ENCODE data around the gene MRNIP. TPM values are rescaled to one million over a fixed set of nuclear protein-coding genes. Genes with fewer than 3 reads are reported as not detected.

The MRNIP gene
- total RNA-seq, 1 experiment from 2014 or later = 31.1 TPM

- H3K9ac ChIP-seq (ENCODE audit: extremely low read depth, insufficient read length, low read length) = no peak overlapping the region
- no peak overlapping the region for H2AFZ ChIP-seq (ENCODE audit: low read length)
- no peak overlapping the region for H2BK15ac ChIP-seq (ENCODE audit: low read depth, low read length)
- H3K27me3 Mint-ChIP-seq (ENCODE audit: low read depth) = peaks cover 4% of the 10 kb centered on the region
- H3K4ac ChIP-seq (ENCODE audit: low read depth, low read length) = no peak overlapping the region
- no peaks in the 10 kb centered on the region; the same call in 1 of the 2 replicates for H3K79me2 ChIP-seq (ENCODE audit: insufficient read depth, low read length)
- H4K8ac ChIP-seq (replicated peaks; ENCODE audit: insufficient read length, low read depth, low read length) = no peak overlapping the region
- H3K14ac ChIP-seq (ENCODE audit: insufficient read depth, low read length) = no peak overlapping the region; the same call in 1 of the 2 replicates
- H3K23ac ChIP-seq (ENCODE audit: insufficient read length, low read depth, low read length) = no peak overlapping the region
- H3K36me3 Mint-ChIP-seq (ENCODE audit: insufficient read depth in 1 of 3, low read depth in 3 of 3) = peaks cover 21 to 45% (median 38%) of the 10 kb centered on the region in 3 experiments; a peak in 6 of 7 replicates
- no peak overlapping the region for H4K91ac ChIP-seq (ENCODE audit: insufficient read length, low read depth, low read length)
- peaks cover 5% of the 10 kb centered on the region for H3K79me1 ChIP-seq (ENCODE audit: insufficient read depth, low read depth, low read length, poor library complexity, severe bottlenecking)
- H3K4me1 Mint-ChIP-seq = peaks cover 33 to 39% of the 10 kb centered on the region in 2 experiments
- H3K18ac ChIP-seq (ENCODE audit: insufficient read length, low read depth, low read length) = no peak overlapping the region
- no CpG with 5 or more reads among the region's 67 CpGs for WGBS (ENCODE audit: extremely low coverage, insufficient read length, low lambda C conversion rate)
- DNase-seq = peak; percentile 88
- H3K56ac ChIP-seq (ENCODE audit: insufficient read length, low read depth, low read length) = no peak overlapping the region
- H3K9me3 Mint-ChIP-seq = no peaks in the 10 kb centered on the region
- H3K9me3 ChIP-seq (ENCODE audit: control insufficient read depth, low read depth, low read length) = no peaks in the 10 kb centered on the region
- H2BK20ac ChIP-seq (ENCODE audit: low read depth, low read length, poor library complexity, severe bottlenecking) = no peak overlapping the region
- TF ChIP-seq, protein P1, sequence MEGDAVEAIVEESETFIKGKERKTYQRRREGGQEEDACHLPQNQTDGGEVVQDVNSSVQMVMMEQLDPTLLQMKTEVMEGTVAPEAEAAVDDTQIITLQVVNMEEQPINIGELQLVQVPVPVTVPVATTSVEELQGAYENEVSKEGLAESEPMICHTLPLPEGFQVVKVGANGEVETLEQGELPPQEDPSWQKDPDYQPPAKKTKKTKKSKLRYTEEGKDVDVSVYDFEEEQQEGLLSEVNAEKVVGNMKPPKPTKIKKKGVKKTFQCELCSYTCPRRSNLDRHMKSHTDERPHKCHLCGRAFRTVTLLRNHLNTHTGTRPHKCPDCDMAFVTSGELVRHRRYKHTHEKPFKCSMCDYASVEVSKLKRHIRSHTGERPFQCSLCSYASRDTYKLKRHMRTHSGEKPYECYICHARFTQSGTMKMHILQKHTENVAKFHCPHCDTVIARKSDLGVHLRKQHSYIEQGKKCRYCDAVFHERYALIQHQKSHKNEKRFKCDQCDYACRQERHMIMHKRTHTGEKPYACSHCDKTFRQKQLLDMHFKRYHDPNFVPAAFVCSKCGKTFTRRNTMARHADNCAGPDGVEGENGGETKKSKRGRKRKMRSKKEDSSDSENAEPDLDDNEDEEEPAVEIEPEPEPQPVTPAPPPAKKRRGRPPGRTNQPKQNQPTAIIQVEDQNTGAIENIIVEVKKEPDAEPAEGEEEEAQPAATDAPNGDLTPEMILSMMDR (conservative IDR thresholded peaks at IDR 0.05) = peak; percentile 84
- no peak overlapping the region for H3K4me2 ChIP-seq (ENCODE audit: insufficient read depth, insufficient read length, low read length)
- H3K4me1 ChIP-seq (ENCODE audit: insufficient read depth, low read length) = no peaks in the 10 kb centered on the region
- H3K27ac Mint-ChIP-seq = peak overlapping the region in 1 of 3 experiments; percentile 85; a peak in 1 of 7 replicates
- no peak overlapping the region for H4K5ac ChIP-seq (ENCODE audit: insufficient read length, low read depth, low read length)
- no peak overlapping the region for H2BK120ac ChIP-seq (ENCODE audit: low read depth, low read length, poor library complexity, severe bottlenecking)
- H3K23me2 ChIP-seq (ENCODE audit: insufficient read length, low read depth, low read length, poor library complexity, severe bottlenecking) = peaks cover 5% of the 10 kb centered on the region
- no peak overlapping the region for H2BK12ac ChIP-seq (ENCODE audit: insufficient read length, low read depth, low read length)
- no peak overlapping the region for H2AK5ac ChIP-seq (ENCODE audit: insufficient read length, low read length)
- no peak overlapping the region for H2BK5ac ChIP-seq (ENCODE audit: insufficient read length, low read length)
- H3K27me3 ChIP-seq (ENCODE audit: insufficient read depth, low read length) = no peaks in the 10 kb centered on the region
- H3K4me3 Mint-ChIP-seq = peak overlapping the region in 1 of 2 experiments; percentile 6; a peak in 1 of 5 replicates
- H4K20me1 ChIP-seq (ENCODE audit: control insufficient read depth, insufficient read depth, insufficient read length) = no peaks in the 10 kb centered on the region
- H3K27ac ChIP-seq (ENCODE audit: insufficient read length, low read depth, low read length) = no peak overlapping the region
- H3T11ph ChIP-seq (ENCODE audit: low read length) = no peak overlapping the region
Measured at GRCh38 chr5:179801304-179802206, 57.1 kb downstream of the MRNIP start.

Measured in H9 (cell line).